ENCODE measurements around the gene PRKG1. TPM values are rescaled to one million over a fixed set of nuclear protein-coding genes. Genes with fewer than 3 reads are reported as not detected.

The PRKG1 gene
- total RNA-seq, 1 experiment from 2014 or later: 0.09 TPM

GRCh38 chr10:52082307-52082706 is 1008.0 kb downstream of the PRKG1 start:
- no peak overlapping the region for H3K27ac Mint-ChIP-seq (ENCODE audit: unreplicated experiment)
- H3K4me1 Mint-ChIP-seq (ENCODE audit: low read depth, unreplicated experiment): no peaks in the 10 kb centered on the region
- no peaks in the 10 kb centered on the region for H3K36me3 Mint-ChIP-seq (ENCODE audit: insufficient read depth, unreplicated experiment)
- no peaks in the 10 kb centered on the region for H3K9me3 Mint-ChIP-seq (ENCODE audit: unreplicated experiment)
- H3K36me3 ChIP-seq (ENCODE audit: control insufficient read depth, insufficient read depth, low read length): no peaks in the 10 kb centered on the region
- H3K4me1 ChIP-seq: no peaks in the 10 kb centered on the region
- intact Hi-C loops (cut with micrococcal nuclease; ENCODE audit: unreplicated experiment): no loop called here
- ChIA-PET CTCF (no interaction called here), POLR2A (no interaction called here)
- DNase-seq: no peak
- H3K27me3 ChIP-seq (replicated peaks; ENCODE audit: control insufficient read depth, insufficient read depth, low read length): no peaks in the 10 kb centered on the region
- no peak overlapping the region for H3K4me3 Mint-ChIP-seq (ENCODE audit: unreplicated experiment)
- no peak for TF ChIP-seq CTCF (IDR thresholded peaks at IDR 0.05; ENCODE audit: insufficient read depth in 1 of 2, low read depth in 1 of 2, low read length in 1 of 2, severe bottlenecking in 1 of 2, unreplicated experiment in 1 of 2)
- no peaks in the 10 kb centered on the region for H3K9me3 ChIP-seq
- H3K4me3 ChIP-seq (ENCODE audit: low read depth, low read length): no peak overlapping the region
- BruUV-seq (replicated peaks): no TSS peak
- peaks cover 11% of the 10 kb centered on the region for H3K27me3 Mint-ChIP-seq (ENCODE audit: insufficient read depth, unreplicated experiment)

GRCh38 chr10:52083422-52083821 is 1009.1 kb downstream of the PRKG1 start:
- Mint-ChIP-seq H3K4me3 (ENCODE audit: unreplicated experiment) (no peak overlapping the region), H3K27me3 (ENCODE audit: insufficient read depth, unreplicated experiment) (peaks cover 11% of the 10 kb centered on the region), H3K27ac (ENCODE audit: unreplicated experiment) (no peak overlapping the region), H3K4me1 (ENCODE audit: low read depth, unreplicated experiment) (no peaks in the 10 kb centered on the region), H3K9me3 (ENCODE audit: unreplicated experiment) (no peaks in the 10 kb centered on the region), H3K36me3 (ENCODE audit: insufficient read depth, unreplicated experiment) (no peaks in the 10 kb centered on the region)
- BruUV-seq (replicated peaks): no TSS peak
- intact Hi-C loops (cut with micrococcal nuclease; ENCODE audit: unreplicated experiment): no loop called here
- CTCF ChIA-PET: no interaction called here
- Histone ChIP-seq H3K9me3 (no peaks in the 10 kb centered on the region), H3K4me3 (ENCODE audit: low read depth, low read length) (no peak overlapping the region), H3K27me3 (replicated peaks; ENCODE audit: control insufficient read depth, insufficient read depth, low read length) (no peaks in the 10 kb centered on the region), H3K36me3 (ENCODE audit: control insufficient read depth, insufficient read depth, low read length) (no peaks in the 10 kb centered on the region), H3K4me1 (no peaks in the 10 kb centered on the region)
- no peak for DNase-seq
- TF ChIP-seq CTCF (IDR thresholded peaks at IDR 0.05; ENCODE audit: insufficient read depth in 1 of 2, low read depth in 1 of 2, low read length in 1 of 2, severe bottlenecking in 1 of 2, unreplicated experiment in 1 of 2): no peak
- POLR2A ChIA-PET: no interaction called here

- no TSS peak for BruUV-seq (replicated peaks)
- intact Hi-C loops (cut with micrococcal nuclease; ENCODE audit: unreplicated experiment): no loop called here
- POLR2A ChIA-PET: no interaction called here
Observed at GRCh38 chr10:52092390-52092789, 1018.1 kb downstream of the PRKG1 start.

More at GRCh38 chr10:52092390-52092789, 1018.1 kb downstream of the PRKG1 start:
- Histone ChIP-seq H3K9me3 (no peaks in the 10 kb centered on the region), H3K4me1 (no peaks in the 10 kb centered on the region), H3K27me3 (replicated peaks; ENCODE audit: control insufficient read depth, insufficient read depth, low read length) (no peaks in the 10 kb centered on the region), H3K36me3 (ENCODE audit: control insufficient read depth, insufficient read depth, low read length) (no peaks in the 10 kb centered on the region), H3K4me3 (ENCODE audit: low read depth, low read length) (no peak overlapping the region)
- Mint-ChIP-seq H3K27ac (ENCODE audit: unreplicated experiment) (no peak overlapping the region), H3K27me3 (ENCODE audit: insufficient read depth, unreplicated experiment) (no peaks in the 10 kb centered on the region), H3K4me1 (ENCODE audit: low read depth, unreplicated experiment) (no peaks in the 10 kb centered on the region), H3K36me3 (ENCODE audit: insufficient read depth, unreplicated experiment) (no peaks in the 10 kb centered on the region), H3K9me3 (ENCODE audit: unreplicated experiment) (no peaks in the 10 kb centered on the region), H3K4me3 (ENCODE audit: unreplicated experiment) (no peak overlapping the region)
- CTCF ChIA-PET: no interaction called here
- no peak for TF ChIP-seq CTCF (IDR thresholded peaks at IDR 0.05; ENCODE audit: insufficient read depth in 1 of 2, low read depth in 1 of 2, low read length in 1 of 2, severe bottlenecking in 1 of 2, unreplicated experiment in 1 of 2)
- DNase-seq: no peak

All from Caco-2 (cell line).